Upper lobe of left lung (tissue), 6 donors: ENCODE data around the gene KCNA3. TPM values are rescaled to one million over a fixed set of nuclear protein-coding genes. Genes with fewer than 3 reads are reported as not detected.

Experiments
- ATAC-seq, 2 donors: fragments of 200-7000 bp; cut with Tn5 transposase; one replicate each; pipeline ENCODE4 v1.9.1; 2022; ENCODE audit warnings: mild to moderate bottlenecking in 2 of 2, moderate library complexity in 2 of 2; ENCODE audit not compliant: low FRiP score in 2 of 2
- DNase-seq, 2 donors: peaks; one replicate each; pipeline ENCODE4 v3.0.0-alpha.2; 2019 to 2020
- H3K27ac ChIP-seq, 4 donors: fragments of 200-600 bp; sonication (generic); one replicate each; pipeline ENCODE4 v1.5.1; 2016 to 2019
- H3K27me3 ChIP-seq, 4 donors: fragments of 200-600 bp; sonication (generic); one replicate each; pipeline ENCODE4 v1.5.1; 2017 to 2019
- H3K36me3 ChIP-seq, 4 donors: fragments of 200-600 bp; sonication (generic); one replicate each; pipeline ENCODE4 v1.5.1; 2016 to 2019
- H3K4me1 ChIP-seq, 4 donors: fragments of 200-600 bp; sonication (generic); one replicate each; pipeline ENCODE4 v1.5.1; 2018 to 2019
- H3K4me3 ChIP-seq, 4 donors: fragments of 200-600 bp; sonication (generic); one replicate each; pipeline ENCODE4 v1.5.1; 2017 to 2019; ENCODE audit warnings: mild to moderate bottlenecking in 2 of 4, moderate library complexity in 1 of 4
- H3K9me3 ChIP-seq, 4 donors: fragments of 200-600 bp; sonication (generic); one replicate each; pipeline ENCODE4 v1.5.1; 2018 to 2019
- CTCF ChIP-seq, 6 experiments: fragments of 450-650 bp in 4 of 6; fragments of 200-600 bp in 2 of 6; sonication (generic) in 2 of 6; IDR thresholded peaks; one replicate each; pipeline ENCODE4 v1.5.1; 2016 to 2019; ENCODE audit warnings: antibody characterized with exemption in 6 of 6
- EP300 ChIP-seq, 4 donors: sonication (generic); formaldehyde crosslinking; IDR thresholded peaks; one replicate each; pipeline ENCODE4 v1.5.1; 2017; ENCODE audit warnings: antibody characterized with exemption in 4 of 4, control low read depth in 2 of 4
- POLR2A ChIP-seq, 4 donors: fragments of 450-650 bp; IDR thresholded peaks; one replicate each; pipeline ENCODE4 v1.5.1; 2016 to 2017; ENCODE audit warnings: antibody characterized with exemption in 4 of 4, mild to moderate bottlenecking in 2 of 4
- POLR2AphosphoS5 ChIP-seq, 2 donors: sonication (generic); formaldehyde crosslinking; IDR thresholded peaks; one replicate each; pipeline ENCODE4 v1.5.1; 2017; ENCODE audit warnings: antibody characterized with exemption in 2 of 2
- WGBS, 2 donors: methylation state at CpG; one replicate each; pipeline ENCODE4 v1.1.5; 2017 to 2018; 5-methylcytosine and 5-hydroxymethylcytosine counted together
- total RNA-seq, 6 donors: library from RNA; depleted of rRNA in 4 of 6; stranded (reverse); fragments of >200 nt in 4 of 6; gene quantifications; one replicate each; pipeline versions ENCODE4 v1.1.0 to v1.2.1, GENCODE V29; 2016 to 2021
- donor health status: DM: no; HTN: no; CAD: no; lungs with moderate emphysema.
- donor health status: DM: no; HTN: yes; CAD: no; lungs with severe emphysema.

The KCNA3 gene
- total RNA-seq, 6 donors from 2014 or later, result 12.6 to 25.1 (median 19.7) TPM

GRCh38 chr1:110672753-110673108 lies 2.0 kb downstream of the KCNA3 start:
- H3K27ac ChIP-seq, result peak overlapping the region; percentile 27 to 84 (median 62)
- H3K36me3 ChIP-seq, result no peaks in the 10 kb centered on the region
- H3K4me1 ChIP-seq, result peaks cover 6 to 32% (median 13%) of the 10 kb centered on the region in 4 donors
- no peak for TF ChIP-seq CTCF (IDR thresholded peaks at IDR 0.05)
- peak in 1 of 4 donors; percentile 74 for TF ChIP-seq POLR2A (IDR thresholded peaks at IDR 0.05)
- no peaks in the 10 kb centered on the region for H3K9me3 ChIP-seq
- H3K4me3 ChIP-seq, result peak overlapping the region in 3 of 4 donors; percentile 49 to 73 (median 51)
- WGBS, 2 donors, result 18 to 21% methylated on average over 4 of the region's 4 CpGs
- ATAC-seq (peak in 1 of 2 donors; percentile 28), DNase-seq (no peak)
- H3K27me3 ChIP-seq, result peaks cover 0 to 20% (median 14%) of the 10 kb centered on the region in 4 donors

GRCh38 chr1:110672001-110672752 lies 2.6 kb downstream of the KCNA3 start:
- Histone ChIP-seq H3K9me3 (no peaks in the 10 kb centered on the region), H3K27ac (peak overlapping the region in 3 of 4 donors; percentile 19 to 84 (median 27)), H3K4me1 (peaks cover 6 to 32% (median 13%) of the 10 kb centered on the region in 4 donors), H3K4me3 (peak overlapping the region in 3 of 4 donors; percentile 49 to 73 (median 51)), H3K36me3 (no peaks in the 10 kb centered on the region), H3K27me3 (peaks cover 0 to 20% (median 14%) of the 10 kb centered on the region in 4 donors)
- DNase-seq, result peak in 1 of 2 donors; percentile 27
- no peak for TF ChIP-seq POLR2AphosphoS5 (IDR thresholded peaks at IDR 0.05)
- TF ChIP-seq EP300 (IDR thresholded peaks at IDR 0.05), result no peak
- TF ChIP-seq POLR2A (IDR thresholded peaks at IDR 0.05), result no peak
- no peak for TF ChIP-seq CTCF (IDR thresholded peaks at IDR 0.05)
- 21 to 23% methylated on average over 12 of the region's 12 CpGs for WGBS, 2 donors
- peak in 1 of 2 donors; percentile 26 for ATAC-seq

- H3K9me3 ChIP-seq, result no peaks in the 10 kb centered on the region
- 33 to 34% methylated on average over 2 of the region's 2 CpGs for WGBS, 2 donors
- peaks cover 6 to 32% (median 13%) of the 10 kb centered on the region in 4 donors for H3K4me1 ChIP-seq
- ATAC-seq (no peak), DNase-seq (no peak)
- H3K36me3 ChIP-seq, result no peaks in the 10 kb centered on the region
- H3K27me3 ChIP-seq, result peaks cover 0 to 20% (median 14%) of the 10 kb centered on the region in 4 donors
- peak overlapping the region in 2 of 4 donors; percentile 51 to 73 for H3K4me3 ChIP-seq
- no peak for TF ChIP-seq POLR2A (IDR thresholded peaks at IDR 0.05)
- H3K27ac ChIP-seq, result no peak overlapping the region
These were observed 3.4 kb downstream of the KCNA3 start for GRCh38 chr1:110671361-110671760.

- H3K27me3 ChIP-seq, result peaks cover 0 to 3% (median 0%) of the 10 kb centered on the region in 4 donors
- H3K36me3 ChIP-seq, result no peaks in the 10 kb centered on the region
- peak overlapping the region in 1 of 4 donors; percentile 0 for H3K4me3 ChIP-seq
- peaks cover 0 to 15% (median 0%) of the 10 kb centered on the region in 4 donors for H3K4me1 ChIP-seq
- H3K27ac ChIP-seq, result no peak overlapping the region
- TF ChIP-seq POLR2AphosphoS5 (IDR thresholded peaks at IDR 0.05) (no peak), EP300 (IDR thresholded peaks at IDR 0.05) (no peak), CTCF (IDR thresholded peaks at IDR 0.05) (no peak), POLR2A (IDR thresholded peaks at IDR 0.05) (no peak)
- DNase-seq, result no peak
- 51 to 70% methylated on average over 4 of the region's 4 CpGs for WGBS, 2 donors
- no peak for ATAC-seq
- no peaks in the 10 kb centered on the region for H3K9me3 ChIP-seq
These were observed 6.2 kb downstream of the KCNA3 start for GRCh38 chr1:110668549-110668948.

- no peak overlapping the region for H3K27ac ChIP-seq
- ATAC-seq, result no peak
- TF ChIP-seq CTCF (IDR thresholded peaks at IDR 0.05) (no peak), EP300 (IDR thresholded peaks at IDR 0.05) (no peak), POLR2AphosphoS5 (IDR thresholded peaks at IDR 0.05) (no peak), POLR2A (IDR thresholded peaks at IDR 0.05) (no peak)
- no peak for DNase-seq
- peaks cover 0 to 10% (median 0%) of the 10 kb centered on the region in 4 donors for H3K4me1 ChIP-seq
- H3K4me3 ChIP-seq, result no peak overlapping the region
- H3K9me3 ChIP-seq, result no peaks in the 10 kb centered on the region
- 91 to 93% methylated on average over 2 of the region's 2 CpGs for WGBS, 2 donors
- no peaks in the 10 kb centered on the region for H3K36me3 ChIP-seq
- no peaks in the 10 kb centered on the region for H3K27me3 ChIP-seq
These were observed 7.0 kb downstream of the KCNA3 start for GRCh38 chr1:110667776-110668175.
